Measurements from ENCODE around the gene SCN8A. TPM values are rescaled to one million over a fixed set of nuclear protein-coding genes. Genes with fewer than 3 reads are reported as not detected.

The SCN8A gene
- polyA plus RNA-seq, 1 experiment = 19.6 TPM

GRCh38 chr12:51832354-51833107 lies 241.5 kb downstream of the SCN8A start:
- no peak for TF ChIP-seq CTCF (IDR thresholded peaks at IDR 0.05; ENCODE audit: insufficient read depth, low read depth, low read length)
- H3K27me3 ChIP-seq (ENCODE audit: control insufficient read depth, insufficient read depth, low read length) = peaks cover 25% of the 10 kb centered on the region
- CTCF ChIA-PET = interaction anchor here (1.0 to 2.5 kb wide), 7 partner anchors 8 to 414 kb away, joined by 3 to 18 read pairs (median 4); no protein-coding TSS in a partner anchor
- H3K36me3 ChIP-seq (ENCODE audit: control insufficient read depth, insufficient read depth, low read length) = no peaks in the 10 kb centered on the region
- H3K4me3 ChIP-seq (ENCODE audit: low read depth, low read length) = no peak overlapping the region
- no peak for DNase-seq (ENCODE audit: low read depth)
- POLR2A ChIA-PET = no interaction called here

GRCh38 chr12:51833448-51834227 lies 242.6 kb downstream of the SCN8A start:
- H3K4me3 ChIP-seq (ENCODE audit: low read depth, low read length) = no peak overlapping the region
- no peak for DNase-seq (ENCODE audit: low read depth)
- ChIA-PET POLR2A (no interaction called here), CTCF (interaction anchor here (1.0 to 2.4 kb wide), 2 partner anchors 10 to 15 kb away, joined by 3 to 18 read pairs; no protein-coding TSS in a partner anchor)
- peaks cover 31% of the 10 kb centered on the region for H3K27me3 ChIP-seq (ENCODE audit: control insufficient read depth, insufficient read depth, low read length)
- no peak for TF ChIP-seq CTCF (IDR thresholded peaks at IDR 0.05; ENCODE audit: insufficient read depth, low read depth, low read length)
- no peaks in the 10 kb centered on the region for H3K36me3 ChIP-seq (ENCODE audit: control insufficient read depth, insufficient read depth, low read length)

- POLR2A ChIA-PET = no interaction called here
- CTCF ChIA-PET = interaction anchor here (1.3 kb wide), 1 partner anchor 414 kb away, joined by 5 read pairs; no protein-coding TSS in a partner anchor
- Histone ChIP-seq H3K36me3 (ENCODE audit: control insufficient read depth, insufficient read depth, low read length) (no peaks in the 10 kb centered on the region), H3K4me3 (ENCODE audit: low read depth, low read length) (no peak overlapping the region), H3K27me3 (ENCODE audit: control insufficient read depth, insufficient read depth, low read length) (peaks cover 35% of the 10 kb centered on the region)
- no peak for DNase-seq (ENCODE audit: low read depth)
- TF ChIP-seq CTCF (IDR thresholded peaks at IDR 0.05; ENCODE audit: insufficient read depth, low read depth, low read length) = no peak
These were observed 243.4 kb downstream of the SCN8A start for GRCh38 chr12:51834411-51834810.

- ChIA-PET POLR2A (no interaction called here), CTCF (interaction anchor here (0.6 to 2.3 kb wide), 3 partner anchors 12 to 358 kb away, joined by 3 to 14 read pairs (median 3); no protein-coding TSS in a partner anchor)
- no peak for TF ChIP-seq CTCF (IDR thresholded peaks at IDR 0.05; ENCODE audit: insufficient read depth, low read depth, low read length)
- H3K36me3 ChIP-seq (ENCODE audit: control insufficient read depth, insufficient read depth, low read length) = no peaks in the 10 kb centered on the region
- peaks cover 42% of the 10 kb centered on the region for H3K27me3 ChIP-seq (ENCODE audit: control insufficient read depth, insufficient read depth, low read length)
- no peak overlapping the region for H3K4me3 ChIP-seq (ENCODE audit: low read depth, low read length)
- DNase-seq (ENCODE audit: low read depth) = no peak
These were observed 245.2 kb downstream of the SCN8A start for GRCh38 chr12:51836041-51836826.

All from BJ (cell line).